IMR-90 (cell line): Measurements from ENCODE around the gene ABHD16A. TPM values are rescaled to one million over a fixed set of nuclear protein-coding genes. Genes with fewer than 3 reads are reported as not detected.

ENCODE experiments used
- ATAC-seq: fragments of 200-7000 bp; cut with Tn5 transposase; 2 replicates; pipeline ENCODE4 v1.9.1; 2020; ENCODE audit warnings: low read depth, mild to moderate bottlenecking, moderate library complexity
- BruUV-seq: library from RNA; stranded (reverse); fragments of 400-500 nt; replicated peaks from 2 replicates; lab custom pipeline; 2021; lab: Mats Ljungman, UMichigan
- CTCF ChIA-PET: fragments of 300-600 bp; formaldehyde crosslinking; extraction: SDS; loops from one replicate; lab custom pipeline; 2021; ENCODE audit warnings: antibody characterized with exemption; lab: Yijun Ruan, JAX
- POLR2A ChIA-PET: fragments of 300-600 bp; sonication (Branson Sonifier 250); formaldehyde crosslinking; loops from one replicate; lab custom pipeline; 2022; ENCODE audit warnings: antibody characterized with exemption; ENCODE audit not compliant: unreplicated experiment; lab: Charles Lee
- DNase-seq: peaks from one replicate; pipeline ENCODE4 v3.0.0; 2013
- H2AFZ ChIP-seq: replicated peaks from 2 replicates; pipeline ENCODE3; 2013; ENCODE audit warnings: low read length, mild to moderate bottlenecking; ENCODE audit not compliant: poor library complexity
- H2AK5ac ChIP-seq: 2 replicates; pipeline ENCODE4 v1.6.1; 2013; ENCODE audit warnings: low read depth, low read length, inconsistent platforms
- H2AK9ac ChIP-seq: replicated peaks from 2 replicates; pipeline ENCODE3; 2013; ENCODE audit warnings: mild to moderate bottlenecking, low read depth, low read length, moderate library complexity; ENCODE audit not compliant: poor library complexity
- H2BK120ac ChIP-seq: 2 replicates; pipeline ENCODE4 v1.6.1; 2013; ENCODE audit warnings: low read depth, low read length, inconsistent platforms
- H2BK15ac ChIP-seq: 3 replicates; pipeline ENCODE4 v1.6.1; 2013; ENCODE audit warnings: low read depth, low read length, inconsistent platforms
- H2BK20ac ChIP-seq: 2 replicates; pipeline ENCODE4 v1.6.1; 2013; ENCODE audit warnings: low read depth, mild to moderate bottlenecking, inconsistent platforms, low read length, moderate library complexity
- H2BK5ac ChIP-seq: 2 replicates; pipeline ENCODE4 v1.6.1; 2013; ENCODE audit warnings: mild to moderate bottlenecking, low read depth, low read length, inconsistent platforms; ENCODE audit not compliant: poor library complexity, severe bottlenecking
- H3K14ac ChIP-seq: replicated peaks from 2 replicates; pipeline ENCODE4 v1.6.1; 2013; ENCODE audit warnings: low read depth, low read length, inconsistent platforms
- H3K18ac ChIP-seq: 2 replicates; pipeline ENCODE4 v1.6.1; 2013; ENCODE audit warnings: low read depth, low read length, control low read depth
- H3K23ac ChIP-seq: 2 replicates; pipeline ENCODE4 v1.6.1; 2013; ENCODE audit warnings: low read depth, low read length, inconsistent platforms
- H3K27ac ChIP-seq: 2 replicates; pipeline ENCODE4 v1.5.1; 2013; ENCODE audit warnings: mild to moderate bottlenecking, control low read depth, low read length; ENCODE audit not compliant: insufficient read depth
- H3K27me3 ChIP-seq: 2 replicates; pipeline ENCODE4 v1.6.1; 2013; ENCODE audit warnings: low read length; ENCODE audit not compliant: control insufficient read depth, insufficient read depth
- H3K36me3 ChIP-seq: 2 replicates; pipeline ENCODE4 v1.6.1; 2013; ENCODE audit warnings: low read length, mixed read lengths; ENCODE audit not compliant: control insufficient read depth, insufficient read depth
- H3K4ac ChIP-seq: 2 replicates; pipeline ENCODE4 v1.6.1; 2013; ENCODE audit warnings: low read depth, low read length, inconsistent platforms
- H3K4me1 ChIP-seq: 2 replicates; pipeline ENCODE4 v1.6.1; 2013; ENCODE audit warnings: low read length, mixed read lengths; ENCODE audit not compliant: control insufficient read depth, insufficient read depth
- H3K4me2 ChIP-seq: 2 replicates; pipeline ENCODE4 v1.6.1; 2013; ENCODE audit warnings: low read depth, mild to moderate bottlenecking, control low read depth, low read length, moderate library complexity
- H3K4me3 ChIP-seq: 2 replicates; pipeline ENCODE4 v1.5.1; 2013; ENCODE audit warnings: low read depth, mild to moderate bottlenecking, control low read depth, low read length, moderate library complexity; ENCODE audit not compliant: insufficient read depth
- H3K56ac ChIP-seq: 2 replicates; pipeline ENCODE4 v1.6.1; 2013; ENCODE audit warnings: low read length, inconsistent platforms; ENCODE audit not compliant: insufficient read depth; ENCODE audit errors: extremely low read depth
- H3K79me1 ChIP-seq, 2 experiments: 2 replicates each; pipeline ENCODE4 v1.6.1; 2013; ENCODE audit warnings: low read length in 2 of 2, inconsistent platforms in 1 of 2, low read depth in 1 of 2
- H3K9ac ChIP-seq: 2 replicates; pipeline ENCODE4 v1.6.1; 2013; ENCODE audit warnings: low read depth, low read length, control low read depth
- H3K9me1 ChIP-seq: 2 replicates; pipeline ENCODE4 v1.6.1; 2013; ENCODE audit warnings: low read length, inconsistent platforms; ENCODE audit not compliant: insufficient read depth
- H3K9me3 ChIP-seq: 2 replicates; pipeline ENCODE4 v1.6.1; 2013; ENCODE audit warnings: low read length; ENCODE audit not compliant: control insufficient read depth, insufficient read depth
- H4K20me1 ChIP-seq: 2 replicates; pipeline ENCODE4 v1.6.1; 2013; ENCODE audit warnings: low read length, inconsistent platforms; ENCODE audit not compliant: insufficient read depth
- H4K5ac ChIP-seq: 2 replicates; pipeline ENCODE4 v1.6.1; 2013; ENCODE audit warnings: mild to moderate bottlenecking, low read depth, low read length, control low read depth
- H4K8ac ChIP-seq, 2 experiments: 2 replicates each; pipeline ENCODE4 v1.6.1; 2013; ENCODE audit warnings: low read depth in 2 of 2, low read length in 2 of 2, control low read depth in 1 of 2, inconsistent platforms in 1 of 2
- H4K91ac ChIP-seq: 2 replicates; pipeline ENCODE4 v1.6.1; 2013; ENCODE audit warnings: low read depth, low read length, inconsistent platforms; ENCODE audit not compliant: insufficient read depth
- BHLHE40 ChIP-seq: fragments of 150-350 bp; IDR thresholded peaks from 2 replicates; pipeline ENCODE4 v1.6.1; 2016; ENCODE audit warnings: mild to moderate bottlenecking, low read depth, low read length
- CHD1 ChIP-seq: IDR thresholded peaks from 2 replicates; pipeline ENCODE4 v1.6.1; 2012; ENCODE audit warnings: low read depth, low read length, improper control_type of control experiment
- FOS ChIP-seq: fragments of 150-350 bp; IDR thresholded peaks from 2 replicates; pipeline ENCODE4 v1.6.1; 2016; ENCODE audit warnings: low read depth, low read length
- MAFK ChIP-seq: IDR thresholded peaks from 2 replicates; pipeline ENCODE4 v1.6.1; 2012; ENCODE audit warnings: low read depth, low read length, improper control_type of control experiment
- MAZ ChIP-seq: IDR thresholded peaks from 2 replicates; pipeline ENCODE4 v1.6.1; 2012; ENCODE audit warnings: low read depth, mild to moderate bottlenecking, low read length, improper control_type of control experiment, moderate library complexity, borderline replicate concordance
- MXI1 ChIP-seq: IDR thresholded peaks from 2 replicates; pipeline ENCODE4 v1.6.1; 2012; ENCODE audit warnings: low read depth, mild to moderate bottlenecking, low read length, moderate library complexity, borderline replicate concordance
- POLR2A ChIP-seq: IDR thresholded peaks from 2 replicates; pipeline ENCODE4 v1.6.1; 2012; ENCODE audit warnings: mild to moderate bottlenecking, low read depth, low read length
- RAD21 ChIP-seq: IDR thresholded peaks from 2 replicates; pipeline ENCODE4 v1.6.1; 2012; ENCODE audit warnings: low read length, improper control_type of control experiment
- RCOR1 ChIP-seq: IDR thresholded peaks from 2 replicates; pipeline ENCODE4 v1.6.1; 2012; ENCODE audit warnings: mild to moderate bottlenecking, low read length, improper control_type of control experiment; ENCODE audit not compliant: insufficient replicate concordance
- RFX5 ChIP-seq: IDR thresholded peaks from 2 replicates; pipeline ENCODE4 v1.8.0; 2012; ENCODE audit warnings: low read depth, mild to moderate bottlenecking, low read length, moderate library complexity
- SMC3 ChIP-seq: fragments of 150-350 bp; IDR thresholded peaks from 2 replicates; pipeline ENCODE4 v1.6.1; 2016; ENCODE audit warnings: low read depth, mild to moderate bottlenecking, antibody characterized with exemption, low read length, moderate library complexity
- WGBS, 2 experiments: methylation state at CpG; one replicate each; pipeline versions ENCODE4 v1.1.5 to v1.1.7; 2013; ENCODE audit warnings: missing lambda C conversion rate in 2 of 2; ENCODE audit not compliant: insufficient read length in 1 of 2; ENCODE audit errors: extremely low coverage in 2 of 2; 5-methylcytosine and 5-hydroxymethylcytosine counted together
- dilution Hi-C: fragments of 300-500 bp; cut with HindIII; formaldehyde crosslinking; loops from one replicate; pipeline ENCODE4 v1.14.3; 2018; ENCODE audit warnings: low sequenced_read_pairs; ENCODE audit not compliant: unreplicated experiment
- in situ Hi-C: fragments of 300-500 bp; cut with MboI; formaldehyde crosslinking; loops from 3 replicates; pipeline ENCODE4 v1.14.3; 2019; ENCODE audit warnings: low sequenced_read_pairs, inconsistent platforms, mixed read lengths
- intact Hi-C: fragments of 100-400 bp; cut with micrococcal nuclease; formaldehyde crosslinking; loops from 2 replicates; pipeline ENCODE4 v1.10.0; 2022
- polyA plus RNA-seq, 3 experiments: library from polyadenylated mRNA; depleted of rRNA; stranded (reverse); fragments of >200 nt; gene quantifications; 2 replicates each; pipeline ENCODE4 v1.2.3, GENCODE V29; 2012; ENCODE audit warnings: low replicate concordance in 1 of 3
- total RNA-seq: library from RNA; depleted of rRNA; stranded (reverse); fragments of >200 nt; gene quantifications from 2 replicates; pipeline ENCODE4 v1.2.3, GENCODE V29; 2012
- TF ChIP-seq, protein P1 (sequence below): conservative IDR thresholded peaks from 2 replicates; pipeline ENCODE4 v1.5.1; 2012; ENCODE audit warnings: mild to moderate bottlenecking, low read depth, low read length, improper control_type of control experiment

Gene ABHD16A
- total and polyA plus RNA-seq, 2 of the 4 experiments (the other 2 are of a cell fraction), result 31.5 to 35.1 TPM

DNA sequence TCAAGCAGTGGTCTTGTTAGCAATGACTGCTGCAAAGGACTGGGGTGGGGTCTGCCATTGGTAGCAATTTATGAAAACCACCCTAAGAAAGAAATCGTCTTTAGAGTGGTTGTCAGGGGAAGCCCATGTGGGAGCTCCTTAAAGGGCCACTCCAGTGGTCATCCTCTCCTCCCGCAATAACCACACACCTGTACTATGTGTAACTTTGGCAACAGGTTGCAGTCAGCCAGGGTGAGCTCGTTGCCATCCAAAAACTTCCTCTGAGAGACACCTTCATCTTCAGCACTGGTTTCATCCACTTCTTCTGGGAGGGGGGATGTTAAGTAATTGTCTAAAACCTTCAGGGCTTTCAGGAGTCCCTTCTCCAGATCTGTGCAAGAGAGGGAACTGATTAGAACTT is 28.9 kb upstream of the ABHD16A start:
- Histone ChIP-seq H3K27ac (no peak overlapping the region), H3K23ac (0 out of 2 replicates have a peak overlapping the region, but pooled peaks have one; percentile 49), H4K91ac (no peak overlapping the region), H3K4me1 (peaks cover 13% of the 10 kb centered on the region), H3K27me3 (no peaks in the 10 kb centered on the region), H3K9ac (no peak overlapping the region), H3K4me2 (no peak overlapping the region), H4K8ac (no peak overlapping the region), H4K5ac (no peak overlapping the region), H2AK9ac (no peak overlapping the region), H2BK20ac (no peak overlapping the region), H2BK15ac (no peak overlapping the region), H3K4me3 (no peak overlapping the region), H3K36me3 (peaks cover 42% of the 10 kb centered on the region), H3K56ac (no peak overlapping the region), H3K14ac (no peak overlapping the region), H2AFZ (no peak overlapping the region), H4K20me1 (peaks cover 38% of the 10 kb centered on the region), H2BK5ac (no peak overlapping the region), H2BK120ac (no peak overlapping the region), H3K79me1 (peaks cover 3 to 72% of the 10 kb centered on the region in 2 experiments; a peak in 3 of 4 replicates), H2AK5ac (no peak overlapping the region), H3K9me1 (peaks cover 10% of the 10 kb centered on the region), H3K4ac (no peak overlapping the region), H3K18ac (no peak overlapping the region), H3K9me3 (no peaks in the 10 kb centered on the region)
- in situ Hi-C loops, result no loop called here
- ChIA-PET POLR2A (no interaction called here), CTCF (interaction anchor here (0.6 kb wide), 1 partner anchor 16 kb away, joined by 3 read pairs; no protein-coding TSS in a partner anchor)
- TF ChIP-seq MXI1, result no peak
- no peak for TF ChIP-seq RCOR1
- TF ChIP-seq MAZ, result no peak
- TF ChIP-seq CHD1, result no peak
- TF ChIP-seq, protein P1, sequence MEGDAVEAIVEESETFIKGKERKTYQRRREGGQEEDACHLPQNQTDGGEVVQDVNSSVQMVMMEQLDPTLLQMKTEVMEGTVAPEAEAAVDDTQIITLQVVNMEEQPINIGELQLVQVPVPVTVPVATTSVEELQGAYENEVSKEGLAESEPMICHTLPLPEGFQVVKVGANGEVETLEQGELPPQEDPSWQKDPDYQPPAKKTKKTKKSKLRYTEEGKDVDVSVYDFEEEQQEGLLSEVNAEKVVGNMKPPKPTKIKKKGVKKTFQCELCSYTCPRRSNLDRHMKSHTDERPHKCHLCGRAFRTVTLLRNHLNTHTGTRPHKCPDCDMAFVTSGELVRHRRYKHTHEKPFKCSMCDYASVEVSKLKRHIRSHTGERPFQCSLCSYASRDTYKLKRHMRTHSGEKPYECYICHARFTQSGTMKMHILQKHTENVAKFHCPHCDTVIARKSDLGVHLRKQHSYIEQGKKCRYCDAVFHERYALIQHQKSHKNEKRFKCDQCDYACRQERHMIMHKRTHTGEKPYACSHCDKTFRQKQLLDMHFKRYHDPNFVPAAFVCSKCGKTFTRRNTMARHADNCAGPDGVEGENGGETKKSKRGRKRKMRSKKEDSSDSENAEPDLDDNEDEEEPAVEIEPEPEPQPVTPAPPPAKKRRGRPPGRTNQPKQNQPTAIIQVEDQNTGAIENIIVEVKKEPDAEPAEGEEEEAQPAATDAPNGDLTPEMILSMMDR, result no peak
- TF ChIP-seq BHLHE40, result no peak
- no peak for TF ChIP-seq RAD21
- no peak for TF ChIP-seq MAFK
- TF ChIP-seq POLR2A, result no peak
- no peak for TF ChIP-seq RFX5
- no peak for TF ChIP-seq FOS
- TF ChIP-seq SMC3, result no peak
- DNase-seq (no peak), ATAC-seq (no peak)
- WGBS, 2 experiments, result no CpG with 5 or more reads among the region's 3 CpGs
- dilution Hi-C loops, result no loop called here
- intact Hi-C loops, result no loop called here
- no TSS peak for BruUV-seq
